HG02840 (cell line): ENCODE results near the gene KLF15.

Experiments used
- ATAC-seq: cut with Tn5 transposase; IDR thresholded peaks from one replicate; pipeline ENCODE4 v1.9.1; 2021; ENCODE audit warnings: mild to moderate bottlenecking, moderate library complexity, moderate number of reproducible peaks; ENCODE audit not compliant: unreplicated experiment, low FRiP score

The KLF15 gene

DNA sequence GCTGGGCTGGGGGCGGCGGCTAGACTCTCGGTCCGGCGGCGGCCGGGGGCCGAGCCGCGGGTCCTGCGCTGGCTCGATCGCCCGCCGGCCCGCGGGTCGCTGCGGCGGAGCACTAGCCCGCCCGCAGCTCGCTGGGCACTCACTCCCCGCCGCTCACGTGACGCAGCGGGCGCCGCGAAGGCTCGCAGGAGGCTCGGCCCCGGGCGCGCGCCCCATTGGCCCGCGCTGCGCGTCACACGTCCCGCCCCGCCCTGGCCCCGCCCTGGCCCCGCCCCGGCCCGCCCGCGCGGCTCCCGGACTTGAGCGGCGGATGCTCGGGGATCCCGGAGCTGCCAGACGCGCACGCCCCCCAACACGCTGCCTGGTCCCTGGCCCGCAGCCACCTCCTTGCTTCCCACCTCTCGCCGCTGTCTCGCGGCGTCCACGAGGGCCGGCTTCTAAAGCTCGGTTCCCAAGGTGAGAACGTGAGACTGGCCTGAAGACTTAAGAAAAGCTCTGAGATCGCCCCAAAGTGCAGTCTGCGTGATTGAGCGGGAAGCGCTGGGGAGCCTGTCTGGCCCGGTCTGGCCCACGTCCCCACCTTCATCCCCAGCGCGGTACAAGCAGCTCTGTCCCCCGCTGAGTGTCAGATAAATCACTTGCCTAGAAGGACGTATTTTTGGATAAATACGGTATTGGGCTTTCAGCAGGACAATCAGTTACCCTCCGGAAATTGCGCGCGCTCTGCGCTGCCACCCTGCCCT is at the start of gene KLF15:
TSS of gene KLF15 (minus strand) at position 114 of the 743 bp plus-strand sequence. CDS start 4,486 bp downstream, outside the sequence.
- peak; percentile 82 for ATAC-seq

- ATAC-seq: no peak
Observed at GRCh38 chr3:126406389-126407296, 49.4 kb upstream of the KLF15 start.

- ATAC-seq: no peak
Observed at GRCh38 chr3:126402666-126403302, 45.6 kb upstream of the KLF15 start.

- ATAC-seq: no peak
Observed at GRCh38 chr3:126402178-126402577, 45.0 kb upstream of the KLF15 start.

DNA sequence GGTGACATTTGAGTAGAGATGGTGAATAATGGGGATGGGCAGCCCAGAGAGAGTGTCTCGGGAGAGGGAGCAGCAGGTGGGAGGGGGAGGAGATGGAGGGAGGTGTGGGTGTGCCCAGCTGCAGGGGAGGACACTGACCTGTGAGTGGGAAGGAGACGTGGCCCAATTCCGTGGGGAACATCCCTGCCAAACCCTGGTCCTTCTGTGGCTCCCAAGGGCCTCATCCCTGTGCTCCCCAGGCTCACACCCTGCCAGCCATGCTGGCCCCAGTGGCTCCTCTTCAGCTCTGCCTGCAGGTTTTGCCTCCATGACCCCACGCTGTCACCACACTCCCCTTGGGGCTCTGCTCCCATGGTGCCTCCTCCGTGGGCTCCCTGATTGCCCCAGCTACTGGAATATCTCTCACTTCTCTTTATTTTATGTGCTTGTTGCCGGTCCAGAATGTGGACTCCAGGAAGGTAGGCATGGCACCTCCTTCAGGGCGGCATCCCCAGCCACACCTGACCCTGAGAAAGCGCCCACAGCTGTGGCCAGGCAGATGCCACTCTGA is 44.5 kb upstream of the KLF15 start:
- no peak for ATAC-seq

DNA sequence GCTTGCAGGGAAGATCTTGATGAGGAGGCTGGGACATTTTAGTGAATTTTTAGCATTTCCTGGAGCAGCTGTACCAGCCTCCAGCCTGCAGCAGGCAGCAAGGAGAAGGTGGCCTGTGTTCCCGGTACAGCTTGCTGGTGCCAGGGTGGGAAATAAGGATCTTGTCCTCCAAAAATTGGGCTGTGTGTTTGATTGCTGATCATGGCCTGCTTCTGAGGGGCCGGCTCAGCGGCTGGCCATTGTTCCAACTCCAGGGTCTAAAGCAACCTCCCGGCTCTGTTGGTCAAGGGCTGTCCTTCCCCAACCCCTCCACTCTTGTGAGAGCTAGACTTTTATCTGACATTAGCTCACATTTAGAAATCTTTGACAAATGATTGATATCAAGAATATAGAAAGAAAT is 42.5 kb upstream of the KLF15 start:
- no peak for ATAC-seq

- no peak for ATAC-seq
Observed at GRCh38 chr3:126399351-126399735, 42.1 kb upstream of the KLF15 start.

DNA sequence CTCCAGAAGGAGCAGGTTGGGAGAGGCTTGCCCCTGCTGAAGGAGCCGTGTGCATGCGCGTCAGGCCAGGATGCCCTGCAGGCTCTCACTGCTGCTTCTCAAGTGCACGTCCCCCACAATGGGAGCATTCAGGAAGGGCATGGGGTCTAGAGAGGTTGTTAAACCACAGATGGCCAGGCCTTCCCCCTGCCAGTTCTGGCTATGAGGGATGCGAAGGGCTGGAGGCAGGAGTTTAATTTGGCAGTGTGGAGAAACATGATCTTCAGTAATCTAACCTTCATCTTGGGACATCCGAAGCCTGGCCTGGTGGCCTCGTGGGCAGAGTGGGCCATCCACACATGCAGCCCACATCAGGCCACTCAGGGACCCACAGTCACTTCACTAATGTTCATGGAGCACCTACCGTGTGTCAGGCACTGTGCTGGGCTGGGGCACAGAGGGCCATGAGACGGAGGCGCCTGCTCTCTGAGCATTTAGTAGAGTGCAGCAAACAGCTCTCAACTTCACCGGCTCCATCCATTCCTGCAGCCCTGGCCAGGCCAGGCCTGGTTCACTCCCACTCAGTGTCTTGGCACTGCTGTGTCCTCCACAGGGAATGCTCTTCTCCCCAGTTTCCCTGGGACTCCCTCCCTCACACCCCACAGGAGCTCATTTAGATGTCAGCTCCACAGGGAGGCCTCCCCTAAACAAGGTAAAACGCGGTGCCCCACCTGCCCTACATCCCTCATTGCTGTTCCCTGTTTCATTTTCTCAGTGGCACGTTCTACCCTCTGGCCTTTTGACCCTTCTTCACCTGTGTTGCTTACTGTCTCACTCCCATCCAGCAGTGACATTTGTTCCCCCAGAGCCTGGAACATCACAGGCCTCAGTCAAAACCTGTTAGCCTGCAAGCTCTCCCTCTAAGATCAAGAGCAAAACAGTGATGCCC is 41.5 kb upstream of the KLF15 start:
- no peak for ATAC-seq

- no peak for ATAC-seq
Observed at GRCh38 chr3:126397610-126398422, 40.6 kb upstream of the KLF15 start.

GRCh38 chr3:126396536-126396935 is 39.3 kb upstream of the KLF15 start:
- ATAC-seq: no peak

DNA sequence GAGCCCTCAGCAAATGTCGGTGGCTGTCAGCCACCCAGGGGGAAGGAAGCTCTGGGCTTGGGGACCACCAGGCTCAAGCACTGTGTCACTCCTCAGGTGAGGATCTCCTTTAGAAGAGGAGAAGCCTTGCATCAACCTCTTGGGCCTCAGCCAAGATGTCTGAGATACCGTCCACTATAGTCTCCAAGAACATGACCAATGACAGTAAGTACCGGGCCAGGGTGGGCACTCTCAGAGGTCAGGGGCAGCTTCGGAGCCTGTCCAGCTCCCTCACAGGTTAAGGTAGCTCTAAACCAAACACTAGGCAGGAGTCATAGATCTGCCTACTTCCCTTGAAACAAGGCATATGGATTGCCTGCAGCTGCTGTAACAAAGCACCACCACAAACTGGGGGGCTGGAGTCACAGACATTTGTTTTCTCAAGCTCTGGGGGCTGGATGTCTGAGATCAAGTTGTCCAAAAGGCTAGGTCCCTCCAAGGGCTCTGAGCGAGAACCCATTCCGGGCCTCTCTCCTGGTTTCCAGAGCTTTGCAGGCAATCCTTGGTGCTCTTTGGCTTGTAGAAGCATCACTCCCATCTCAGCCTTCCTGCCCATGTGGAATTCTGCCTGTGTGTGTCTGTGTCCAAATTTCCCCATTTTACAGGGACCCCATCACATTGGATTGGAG is 38.8 kb upstream of the KLF15 start:
- no peak for ATAC-seq

DNA sequence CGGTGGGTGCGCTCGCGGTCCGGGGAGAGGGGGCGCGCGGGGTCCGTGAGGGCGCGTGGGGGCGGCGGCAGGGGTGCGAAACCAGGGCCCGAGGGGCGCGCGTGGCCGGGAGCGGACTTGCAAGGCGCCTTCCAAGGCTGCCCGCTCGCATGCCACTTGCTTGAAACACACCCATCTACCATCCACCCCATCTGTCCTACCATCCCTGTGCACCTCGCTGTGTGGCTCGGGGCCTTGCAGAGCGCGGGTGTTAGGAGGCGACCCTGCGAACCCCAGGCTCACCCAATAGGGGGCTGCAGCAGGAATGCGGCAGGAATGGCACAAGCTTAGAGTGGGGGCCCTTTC is 37.7 kb upstream of the KLF15 start:
- ATAC-seq: no peak

- ATAC-seq: no peak
Observed at GRCh38 chr3:126394179-126394976, 37.2 kb upstream of the KLF15 start, which contains the start of gene CFAP100. CFAP100 (plus strand) TSS chr3:126394909; CDS start chr3:126396001, 1,092 bp downstream.

- no peak for ATAC-seq
Observed at GRCh38 chr3:126393563-126393962, 36.4 kb upstream of the KLF15 start.

- no peak for ATAC-seq
Observed at GRCh38 chr3:126392246-126392645, 35.0 kb upstream of the KLF15 start.

- no peak for ATAC-seq
Observed at GRCh38 chr3:126391631-126392030, 34.4 kb upstream of the KLF15 start.

DNA sequence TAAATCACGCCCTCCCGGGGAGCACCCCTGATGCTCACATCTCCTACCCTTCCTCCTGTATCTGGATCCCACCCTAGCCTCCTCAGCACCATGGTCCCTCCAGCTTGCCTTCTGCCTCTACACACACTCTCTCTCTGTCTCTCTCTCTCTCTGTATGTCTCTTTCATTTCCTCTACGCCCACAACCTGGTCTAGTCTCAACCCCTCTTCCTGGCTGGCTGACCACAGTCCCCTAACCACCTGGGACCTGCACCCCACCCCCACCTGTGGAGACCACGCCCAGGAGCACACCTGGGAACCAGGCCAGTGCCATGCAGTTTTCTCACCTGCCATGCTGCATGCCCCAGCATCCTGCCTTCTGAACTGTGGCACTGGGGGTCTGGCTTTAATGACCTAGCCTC is 33.5 kb upstream of the KLF15 start:
- no peak for ATAC-seq

DNA sequence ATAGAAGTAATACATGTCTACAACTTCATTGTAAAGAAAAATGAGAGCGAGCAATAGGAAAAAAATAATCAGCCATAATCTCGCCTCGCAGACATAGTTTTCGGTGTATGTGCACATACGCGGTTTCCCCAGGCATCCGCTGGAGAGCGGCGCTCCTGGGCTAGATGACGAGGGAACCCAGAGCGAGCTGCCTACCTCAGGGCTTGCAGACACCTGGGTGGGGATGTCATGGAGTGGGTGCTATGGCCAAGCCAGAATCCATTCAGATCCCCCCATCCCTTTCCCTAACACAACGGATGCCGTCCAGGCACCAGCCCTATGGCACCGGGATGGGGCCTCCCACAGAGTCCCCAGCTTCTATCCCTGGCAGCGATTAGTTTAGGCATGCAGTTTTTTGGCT is 33.0 kb upstream of the KLF15 start:
- no peak for ATAC-seq
